ENCODE data around the gene LMF1.
A peak's percentile ranks its signal among the peaks of the same experiment; 100 is the strongest.

LMF1 gene

DNA sequence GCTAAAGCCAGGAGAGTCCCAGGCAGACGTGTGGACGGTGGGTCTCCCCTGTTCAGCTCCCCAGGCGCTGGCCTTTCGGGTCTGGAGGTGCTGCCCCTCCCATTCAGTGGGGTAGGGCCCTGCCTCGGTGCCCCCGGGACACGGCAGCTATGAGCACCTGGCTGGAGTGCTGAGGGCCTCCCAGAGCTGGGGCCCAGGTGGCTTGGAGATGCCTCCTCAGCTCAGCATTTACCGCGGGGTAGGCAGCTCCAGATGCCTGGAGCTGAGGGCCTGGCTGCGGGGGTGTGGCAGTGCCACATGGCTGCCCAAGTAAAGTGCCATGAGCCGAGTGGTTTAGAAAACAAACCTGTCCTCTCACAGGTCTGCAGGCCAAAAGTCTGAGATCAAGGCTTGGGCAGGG lies 30.3 kb upstream of the LMF1 start:
- peaks cover 3% of the 10 kb centered on the region; the same call in 1 of the 2 replicates for H3K9me3 ChIP-seq (ENCODE audit: insufficient read depth, low read depth, low read length)
- no peak overlapping the region for H3K27ac ChIP-seq (ENCODE audit: low read depth, low read length)
- WGBS: 93% methylated on average over 11 of the region's 11 CpGs
- H3K4me1 ChIP-seq (ENCODE audit: insufficient read depth, low read length): no peaks in the 10 kb centered on the region
- H3K9ac ChIP-seq (ENCODE audit: low read depth, low read length): no peak overlapping the region
- H3K27me3 ChIP-seq (ENCODE audit: insufficient read depth, low read length): no peaks in the 10 kb centered on the region
- H3K36me3 ChIP-seq (ENCODE audit: insufficient read depth, low read length): no peaks in the 10 kb centered on the region
- H3K4me3 ChIP-seq (ENCODE audit: low read length): no peak overlapping the region

DNA sequence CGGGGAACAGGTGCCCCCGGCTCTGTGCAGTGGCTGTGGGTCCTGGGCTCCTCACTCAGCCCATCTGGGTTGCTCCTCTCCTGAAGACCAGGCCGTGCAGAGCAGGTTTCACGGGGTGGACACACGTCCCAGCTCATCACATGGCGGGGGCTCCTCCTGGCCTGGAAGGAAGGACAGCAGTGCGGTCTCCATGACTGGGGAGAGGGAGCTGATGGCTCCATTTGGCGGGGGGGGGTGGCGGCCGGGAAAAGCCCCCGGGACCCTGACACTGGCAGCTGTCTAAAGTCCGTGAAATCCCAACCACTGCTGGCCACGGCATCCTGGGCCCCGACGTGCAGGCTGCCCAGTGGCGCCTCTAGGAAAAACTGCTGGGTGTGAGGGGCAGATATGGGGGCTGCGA lies 29.8 kb upstream of the LMF1 start:
- Histone ChIP-seq H3K9me3 (ENCODE audit: insufficient read depth, low read depth, low read length) (peaks cover 8% of the 10 kb centered on the region), H3K27me3 (ENCODE audit: insufficient read depth, low read length) (no peaks in the 10 kb centered on the region), H3K27ac (ENCODE audit: low read depth, low read length) (no peak overlapping the region), H3K36me3 (ENCODE audit: insufficient read depth, low read length) (no peaks in the 10 kb centered on the region), H3K4me3 (ENCODE audit: low read length) (no peak overlapping the region), H3K9ac (ENCODE audit: low read depth, low read length) (no peak overlapping the region), H3K4me1 (ENCODE audit: insufficient read depth, low read length) (no peaks in the 10 kb centered on the region)
- WGBS: 92% methylated on average over 17 of the region's 17 CpGs

DNA sequence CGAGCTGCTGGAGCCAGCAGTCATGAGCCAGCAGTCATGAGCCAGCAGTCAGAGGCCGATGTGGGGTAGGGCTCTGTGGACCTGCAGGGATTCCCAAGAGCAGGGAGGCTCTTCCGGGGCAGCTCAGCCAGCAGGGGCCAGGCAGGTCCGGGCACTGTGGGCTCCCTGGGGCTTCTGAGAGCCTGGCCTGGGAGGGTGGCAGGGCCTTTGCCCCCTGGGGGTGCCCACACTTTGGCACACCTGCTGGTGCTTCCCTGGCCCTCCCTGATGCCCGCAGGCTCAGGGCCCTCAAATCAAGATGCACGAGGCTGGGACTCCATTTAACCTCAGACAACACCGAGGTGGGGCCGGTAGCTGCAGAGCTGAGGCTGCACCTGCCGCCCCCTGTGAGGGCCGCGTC lies 28.9 kb upstream of the LMF1 start:
- Histone ChIP-seq H3K36me3 (ENCODE audit: insufficient read depth, low read length) (no peaks in the 10 kb centered on the region), H3K9me3 (ENCODE audit: insufficient read depth, low read depth, low read length) (peaks cover 17% of the 10 kb centered on the region), H3K27ac (ENCODE audit: low read depth, low read length) (no peak overlapping the region), H3K9ac (ENCODE audit: low read depth, low read length) (no peak overlapping the region), H3K4me1 (ENCODE audit: insufficient read depth, low read length) (no peaks in the 10 kb centered on the region), H3K4me3 (ENCODE audit: low read length) (no peak overlapping the region), H3K27me3 (ENCODE audit: insufficient read depth, low read length) (no peaks in the 10 kb centered on the region)
- WGBS: 91% methylated on average over 11 of the region's 11 CpGs

DNA sequence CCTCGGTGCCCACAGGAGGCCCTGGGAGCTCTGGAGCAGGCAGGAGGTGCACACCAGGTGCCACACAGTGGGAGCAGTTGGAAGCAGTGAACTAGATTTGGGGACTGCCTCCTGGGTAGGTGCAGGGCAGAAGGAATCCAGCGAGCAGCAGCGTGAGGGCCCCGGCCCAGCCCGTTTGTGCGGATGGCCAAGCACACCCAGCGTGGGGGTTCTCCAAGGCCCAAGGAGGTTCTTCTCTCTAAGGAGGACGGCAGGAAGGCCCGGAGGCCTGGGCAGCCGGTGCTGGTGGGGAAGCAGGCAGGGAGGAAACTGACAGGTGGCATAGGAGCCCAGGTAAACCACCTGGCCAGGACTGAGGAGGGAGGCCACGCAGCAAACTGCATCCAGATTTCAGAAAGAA lies 27.8 kb upstream of the LMF1 start:
- 83% methylated on average over 11 of the region's 11 CpGs for WGBS
- Histone ChIP-seq H3K27ac (ENCODE audit: low read depth, low read length) (no peak overlapping the region), H3K9ac (ENCODE audit: low read depth, low read length) (no peak overlapping the region), H3K9me3 (ENCODE audit: insufficient read depth, low read depth, low read length) (peaks cover 21% of the 10 kb centered on the region), H3K36me3 (ENCODE audit: insufficient read depth, low read length) (no peaks in the 10 kb centered on the region), H3K27me3 (ENCODE audit: insufficient read depth, low read length) (no peaks in the 10 kb centered on the region), H3K4me1 (ENCODE audit: insufficient read depth, low read length) (no peaks in the 10 kb centered on the region), H3K4me3 (ENCODE audit: low read length) (no peak overlapping the region)

DNA sequence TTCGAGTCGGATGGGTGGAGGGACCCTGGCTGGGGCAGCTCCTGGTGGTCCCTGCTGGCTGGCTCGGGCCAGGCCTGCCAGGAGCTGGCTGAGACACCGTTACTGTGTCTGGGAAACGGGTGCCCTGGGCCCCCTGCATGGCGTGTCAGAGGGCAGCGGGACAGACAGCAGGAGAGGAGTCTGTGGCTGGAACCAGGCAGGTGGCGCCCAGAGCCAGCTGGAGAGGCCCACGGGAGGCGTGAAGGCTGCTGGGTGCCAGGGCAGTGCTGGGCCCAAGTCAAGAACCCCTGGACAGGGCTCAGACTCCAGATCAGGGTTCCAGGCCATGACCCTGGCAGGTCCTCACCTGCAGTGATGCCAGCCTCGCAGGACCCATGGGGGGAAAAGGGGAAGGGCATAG lies 27.4 kb upstream of the LMF1 start:
- Histone ChIP-seq H3K27me3 (ENCODE audit: insufficient read depth, low read length) (no peaks in the 10 kb centered on the region), H3K4me1 (ENCODE audit: insufficient read depth, low read length) (no peaks in the 10 kb centered on the region), H3K4me3 (ENCODE audit: low read length) (no peak overlapping the region), H3K36me3 (ENCODE audit: insufficient read depth, low read length) (no peaks in the 10 kb centered on the region), H3K9ac (ENCODE audit: low read depth, low read length) (no peak overlapping the region), H3K9me3 (ENCODE audit: insufficient read depth, low read depth, low read length) (peaks cover 21% of the 10 kb centered on the region), H3K27ac (ENCODE audit: low read depth, low read length) (no peak overlapping the region)
- WGBS: 86% methylated on average over 11 of the region's 11 CpGs

DNA sequence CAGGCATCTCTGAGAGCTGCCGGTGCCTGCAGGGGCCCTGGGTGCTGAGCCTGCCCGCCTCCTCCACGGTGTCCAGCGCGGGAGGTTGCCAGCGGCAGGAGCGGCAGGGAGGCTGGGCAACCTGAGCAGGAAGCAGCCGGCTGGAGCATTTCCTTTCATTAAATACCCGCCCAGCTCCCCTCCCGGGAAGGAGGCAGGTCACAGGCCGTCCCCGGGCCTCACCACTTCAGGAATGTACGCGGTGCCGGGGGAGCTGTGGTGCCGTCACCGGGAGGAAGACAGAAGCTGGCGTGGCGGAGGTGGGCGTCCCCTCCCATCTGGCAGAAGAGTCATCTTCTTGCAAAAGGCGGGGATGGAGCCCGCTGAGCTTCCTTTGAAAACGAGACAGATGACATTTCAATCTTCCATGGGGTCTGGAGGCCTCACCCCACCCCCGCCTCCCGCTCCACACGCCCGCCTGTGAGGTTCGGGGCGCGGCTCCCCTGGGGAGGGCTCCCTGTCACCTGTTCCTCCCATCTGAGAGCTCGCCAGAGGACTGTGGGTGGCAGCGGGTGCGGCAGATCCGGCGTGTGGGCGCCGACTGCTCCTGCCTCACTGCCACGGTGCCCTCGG lies 26.8 kb upstream of the LMF1 start:
- Histone ChIP-seq H3K27me3 (ENCODE audit: insufficient read depth, low read length) (no peaks in the 10 kb centered on the region), H3K9me3 (ENCODE audit: insufficient read depth, low read depth, low read length) (peaks cover 21% of the 10 kb centered on the region), H3K27ac (ENCODE audit: low read depth, low read length) (peak overlapping the region; percentile 3; the same call in 1 of the 2 replicates), H3K4me1 (ENCODE audit: insufficient read depth, low read length) (no peaks in the 10 kb centered on the region), H3K36me3 (ENCODE audit: insufficient read depth, low read length) (no peaks in the 10 kb centered on the region), H3K9ac (ENCODE audit: low read depth, low read length) (peak overlapping the region; percentile 14; the same call in 1 of the 2 replicates), H3K4me3 (ENCODE audit: low read length) (peak overlapping the region; percentile 28; the same call in 1 of the 2 replicates)
- 20% methylated on average over 39 of the region's 39 CpGs for WGBS

DNA sequence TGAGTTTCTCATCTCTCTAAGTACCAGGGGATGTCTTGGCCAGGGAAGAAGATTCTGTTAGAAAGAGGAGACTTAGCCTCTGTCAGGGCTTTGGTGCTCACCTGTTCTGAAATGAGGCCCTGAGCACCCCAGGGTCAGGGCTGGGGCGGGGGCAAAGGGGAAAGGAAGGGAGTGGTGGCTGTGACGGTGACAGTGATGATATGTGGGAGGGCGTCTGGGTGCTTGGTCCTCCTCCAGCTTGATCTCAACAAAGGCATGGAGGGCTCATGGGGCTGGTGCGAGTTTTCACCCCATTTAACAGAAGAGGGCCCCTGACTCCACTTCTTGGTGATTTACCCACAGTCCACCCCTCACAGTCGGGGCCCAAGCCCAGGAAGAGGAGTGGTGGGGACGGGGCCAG lies 25.9 kb upstream of the LMF1 start:
- H3K9ac ChIP-seq (ENCODE audit: low read depth, low read length): no peak overlapping the region
- peaks cover 21% of the 10 kb centered on the region for H3K9me3 ChIP-seq (ENCODE audit: insufficient read depth, low read depth, low read length)
- H3K27ac ChIP-seq (ENCODE audit: low read depth, low read length): no peak overlapping the region
- no peaks in the 10 kb centered on the region for H3K36me3 ChIP-seq (ENCODE audit: insufficient read depth, low read length)
- no peak overlapping the region for H3K4me3 ChIP-seq (ENCODE audit: low read length)
- no peaks in the 10 kb centered on the region for H3K4me1 ChIP-seq (ENCODE audit: insufficient read depth, low read length)
- no peaks in the 10 kb centered on the region for H3K27me3 ChIP-seq (ENCODE audit: insufficient read depth, low read length)
- WGBS: 68% methylated on average over 4 of the region's 6 CpGs

DNA sequence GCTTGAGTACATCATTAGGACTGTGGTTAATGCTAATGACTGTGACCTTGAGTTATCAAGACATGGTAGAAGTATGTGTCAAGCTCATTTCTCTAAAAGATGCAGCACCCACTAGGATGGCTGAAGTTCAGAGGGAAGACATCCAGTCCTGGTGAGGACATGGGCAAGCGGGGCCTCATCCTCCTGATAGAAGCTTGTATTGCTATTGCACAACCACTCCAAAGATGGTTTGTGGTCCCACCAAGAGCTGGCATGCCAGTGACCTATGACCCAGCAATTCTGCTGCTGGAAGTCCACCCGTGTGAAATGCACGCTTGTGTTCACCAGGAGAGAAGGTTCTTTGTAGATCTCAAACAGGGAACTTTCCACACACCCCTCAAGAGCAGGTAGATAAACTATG lies 25.0 kb upstream of the LMF1 start:
- Histone ChIP-seq H3K27ac (ENCODE audit: low read depth, low read length) (no peak overlapping the region), H3K4me3 (ENCODE audit: low read length) (no peak overlapping the region), H3K4me1 (ENCODE audit: insufficient read depth, low read length) (no peaks in the 10 kb centered on the region), H3K9me3 (ENCODE audit: insufficient read depth, low read depth, low read length) (peaks cover 21% of the 10 kb centered on the region), H3K9ac (ENCODE audit: low read depth, low read length) (no peak overlapping the region), H3K27me3 (ENCODE audit: insufficient read depth, low read length) (no peaks in the 10 kb centered on the region), H3K36me3 (ENCODE audit: insufficient read depth, low read length) (no peaks in the 10 kb centered on the region)
- 94% methylated on average over 3 of the region's 3 CpGs for WGBS

DNA sequence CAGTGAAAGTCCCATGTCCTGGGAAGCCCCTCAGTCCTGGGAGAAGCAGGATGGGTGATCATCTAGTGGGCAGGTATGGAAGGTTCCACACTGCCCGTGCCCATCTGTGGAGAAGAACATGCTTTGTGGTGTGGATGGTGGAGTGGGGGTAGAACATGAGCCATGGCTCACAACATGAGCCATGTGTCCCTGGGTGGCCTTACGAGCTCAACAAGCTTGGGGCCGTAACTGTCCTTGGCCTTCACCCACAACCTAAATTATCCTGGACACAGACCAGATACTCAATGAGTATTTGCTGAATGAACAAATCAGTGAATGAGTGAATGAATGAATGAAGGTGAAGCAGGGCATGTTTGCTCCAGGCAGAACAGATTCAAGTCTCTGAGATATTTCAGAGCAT lies 24.3 kb upstream of the LMF1 start:
- Histone ChIP-seq H3K9ac (ENCODE audit: low read depth, low read length) (no peak overlapping the region), H3K27ac (ENCODE audit: low read depth, low read length) (no peak overlapping the region), H3K36me3 (ENCODE audit: insufficient read depth, low read length) (no peaks in the 10 kb centered on the region), H3K9me3 (ENCODE audit: insufficient read depth, low read depth, low read length) (peaks cover 21% of the 10 kb centered on the region), H3K4me3 (ENCODE audit: low read length) (no peak overlapping the region), H3K27me3 (ENCODE audit: insufficient read depth, low read length) (no peaks in the 10 kb centered on the region), H3K4me1 (ENCODE audit: insufficient read depth, low read length) (no peaks in the 10 kb centered on the region)
- 84% methylated on average over 1 of the region's 3 CpGs for WGBS

DNA sequence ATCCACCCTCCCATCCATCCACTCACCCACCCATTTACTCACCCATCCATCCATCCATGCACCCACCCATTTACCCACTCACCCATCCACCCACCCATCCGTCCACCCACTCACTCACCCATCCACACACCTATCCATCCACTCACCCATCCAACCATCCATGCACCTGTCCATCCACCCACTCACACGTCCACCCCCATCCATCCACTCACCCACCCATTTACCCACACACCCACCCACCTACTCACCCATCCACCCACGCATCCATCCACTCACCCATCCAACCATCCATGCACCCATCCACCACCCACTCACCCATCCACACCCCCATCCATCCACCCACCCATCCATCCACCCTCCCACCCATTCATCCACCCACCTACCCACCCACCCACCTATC lies 22.9 kb upstream of the LMF1 start:
- Histone ChIP-seq H3K4me1 (ENCODE audit: insufficient read depth, low read length) (no peaks in the 10 kb centered on the region), H3K9me3 (ENCODE audit: insufficient read depth, low read depth, low read length) (peaks cover 21% of the 10 kb centered on the region), H3K36me3 (ENCODE audit: insufficient read depth, low read length) (no peaks in the 10 kb centered on the region), H3K27ac (ENCODE audit: low read depth, low read length) (no peak overlapping the region), H3K4me3 (ENCODE audit: low read length) (no peak overlapping the region), H3K27me3 (ENCODE audit: insufficient read depth, low read length) (no peaks in the 10 kb centered on the region), H3K9ac (ENCODE audit: low read depth, low read length) (no peak overlapping the region)
- WGBS: 86% methylated on average over 3 of the region's 3 CpGs

DNA sequence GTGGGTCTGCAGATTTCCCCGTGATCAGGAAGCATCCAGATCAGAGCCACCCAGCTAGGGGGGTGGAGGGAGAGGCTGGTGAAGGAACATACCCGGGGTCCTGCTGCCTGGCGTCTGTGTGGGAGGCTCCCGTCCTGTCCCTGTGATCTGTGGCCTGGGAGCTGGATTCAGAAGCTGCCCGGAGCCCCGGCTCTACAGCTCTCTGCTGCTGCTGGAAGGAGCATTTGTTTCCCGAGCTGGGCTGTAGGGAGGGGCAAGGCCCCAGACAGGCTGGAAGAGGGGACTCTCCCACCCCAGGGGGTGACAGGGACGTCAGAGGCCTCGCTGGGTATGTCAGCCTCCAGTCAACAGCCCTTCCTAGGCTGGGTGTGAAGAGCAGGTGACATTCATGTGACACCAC lies 21.0 kb upstream of the LMF1 start:
- no peak overlapping the region for H3K27ac ChIP-seq (ENCODE audit: low read depth, low read length)
- no peak overlapping the region for H3K4me3 ChIP-seq (ENCODE audit: low read length)
- 68% methylated on average over 9 of the region's 9 CpGs for WGBS
- no peaks in the 10 kb centered on the region for H3K4me1 ChIP-seq (ENCODE audit: insufficient read depth, low read length)
- no peak overlapping the region for H3K9ac ChIP-seq (ENCODE audit: low read depth, low read length)
- H3K27me3 ChIP-seq (ENCODE audit: insufficient read depth, low read length): no peaks in the 10 kb centered on the region
- H3K36me3 ChIP-seq (ENCODE audit: insufficient read depth, low read length): no peaks in the 10 kb centered on the region
- peaks cover 21% of the 10 kb centered on the region for H3K9me3 ChIP-seq (ENCODE audit: insufficient read depth, low read depth, low read length)

DNA sequence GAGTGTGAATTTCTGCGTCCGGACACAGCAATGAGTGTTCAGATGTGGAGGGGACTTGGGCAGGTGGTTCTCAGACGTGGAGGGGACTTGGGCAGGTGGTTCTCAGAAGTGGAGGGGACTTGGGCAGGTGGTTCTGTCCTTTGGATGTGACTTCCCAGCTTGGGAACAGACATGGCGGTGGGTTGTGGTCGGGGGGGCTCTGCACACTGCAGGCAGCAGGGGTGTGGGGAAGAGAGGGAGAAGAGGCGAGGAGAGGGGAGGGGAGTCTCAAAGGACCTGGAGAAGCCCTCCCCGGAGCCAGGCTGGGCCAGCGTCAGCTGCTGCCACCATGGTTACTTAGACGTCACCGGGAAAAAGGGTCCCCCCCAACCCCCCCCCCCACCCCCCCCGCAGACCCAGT lies 20.6 kb upstream of the LMF1 start:
- Histone ChIP-seq H3K9me3 (ENCODE audit: insufficient read depth, low read depth, low read length) (peaks cover 21% of the 10 kb centered on the region), H3K4me1 (ENCODE audit: insufficient read depth, low read length) (no peaks in the 10 kb centered on the region)
- WGBS: 90% methylated on average over 5 of the region's 11 CpGs

More for the DNA sequence above, 20.6 kb upstream of the LMF1 start:
- Histone ChIP-seq H3K4me3 (ENCODE audit: low read length) (no peak overlapping the region), H3K27ac (ENCODE audit: low read depth, low read length) (no peak overlapping the region), H3K27me3 (ENCODE audit: insufficient read depth, low read length) (no peaks in the 10 kb centered on the region), H3K36me3 (ENCODE audit: insufficient read depth, low read length) (0 out of 2 replicates have a peak, but pooled peaks cover 1% of the 10 kb centered on the region), H3K9ac (ENCODE audit: low read depth, low read length) (no peak overlapping the region)

Measured in HUES64 (cell line).